Prostate gland (tissue), 2 donors: ENCODE results near the gene TMEM150C. TPM values are rescaled to one million over a fixed set of nuclear protein-coding genes. Genes with fewer than 3 reads are reported as not detected.

Experiments
- DNase-seq: peaks from one replicate; pipeline ENCODE4 v3.0.0-alpha.2; 2019; ENCODE audit warnings: low spot score
- H3K27ac ChIP-seq, 2 donors: fragments of 200-600 bp; sonication (generic); 2 replicates each; pipeline ENCODE4 v1.5.1; 2017 to 2019
- H3K27me3 ChIP-seq: fragments of 200-600 bp; sonication (generic); replicated peaks from 2 replicates; pipeline ENCODE4 v1.5.1; 2019; ENCODE audit not compliant: insufficient read depth
- H3K36me3 ChIP-seq, 2 donors: fragments of 200-600 bp; sonication (generic); 1 replicate in 1 of 2; 2 replicates in 1 of 2; pipeline versions ENCODE4 v1.5.1 to v1.8.1; 2017 to 2019
- H3K4me1 ChIP-seq: fragments of 200-600 bp; sonication (generic); replicated peaks from 2 replicates; pipeline ENCODE4 v1.5.1; 2019
- H3K4me3 ChIP-seq, 2 donors: fragments of 200-600 bp; sonication (generic); 2 replicates each; pipeline ENCODE4 v1.5.1; 2017 to 2019
- H3K9me3 ChIP-seq: fragments of 200-600 bp; sonication (generic); 2 replicates; pipeline ENCODE4 v1.5.1; 2017
- CTCF ChIP-seq, 4 experiments: fragments of 200-600 bp in 2 of 4; fragments of 450-650 bp in 2 of 4; sonication (generic) in 2 of 4; IDR thresholded peaks; 1 replicate in 3 of 4; 2 replicates in 1 of 4; pipeline ENCODE4 v1.5.1; 2016 to 2019; ENCODE audit warnings: antibody characterized with exemption in 4 of 4, mild to moderate bottlenecking in 2 of 4, moderate library complexity in 2 of 4
- POLR2A ChIP-seq: fragments of 450-650 bp; IDR thresholded peaks from one replicate; pipeline ENCODE4 v1.6.1; 2016; ENCODE audit warnings: antibody characterized with exemption, mild to moderate bottlenecking
- POLR2AphosphoS5 ChIP-seq: sonication (generic); formaldehyde crosslinking; IDR thresholded peaks from one replicate; pipeline ENCODE4 v1.6.1; 2017; ENCODE audit warnings: antibody characterized with exemption
- WGBS: methylation state at CpG from one replicate; pipeline ENCODE4 v1.1.5; 2018; 5-methylcytosine and 5-hydroxymethylcytosine counted together
- intact Hi-C: fragments of 100-400 bp; cut with DNase I; formaldehyde crosslinking; loops from one replicate; pipeline ENCODE4 v1.14.2; 2022
- total RNA-seq, 2 donors: library from RNA; depleted of rRNA; stranded (reverse); fragments of >200 nt; gene quantifications; one replicate each; pipeline ENCODE4 v1.1.0, GENCODE V29; 2016

The TMEM150C gene
- total RNA-seq = 10 to 100 TPM; 24.9 to 30.0 TPM

DNA sequence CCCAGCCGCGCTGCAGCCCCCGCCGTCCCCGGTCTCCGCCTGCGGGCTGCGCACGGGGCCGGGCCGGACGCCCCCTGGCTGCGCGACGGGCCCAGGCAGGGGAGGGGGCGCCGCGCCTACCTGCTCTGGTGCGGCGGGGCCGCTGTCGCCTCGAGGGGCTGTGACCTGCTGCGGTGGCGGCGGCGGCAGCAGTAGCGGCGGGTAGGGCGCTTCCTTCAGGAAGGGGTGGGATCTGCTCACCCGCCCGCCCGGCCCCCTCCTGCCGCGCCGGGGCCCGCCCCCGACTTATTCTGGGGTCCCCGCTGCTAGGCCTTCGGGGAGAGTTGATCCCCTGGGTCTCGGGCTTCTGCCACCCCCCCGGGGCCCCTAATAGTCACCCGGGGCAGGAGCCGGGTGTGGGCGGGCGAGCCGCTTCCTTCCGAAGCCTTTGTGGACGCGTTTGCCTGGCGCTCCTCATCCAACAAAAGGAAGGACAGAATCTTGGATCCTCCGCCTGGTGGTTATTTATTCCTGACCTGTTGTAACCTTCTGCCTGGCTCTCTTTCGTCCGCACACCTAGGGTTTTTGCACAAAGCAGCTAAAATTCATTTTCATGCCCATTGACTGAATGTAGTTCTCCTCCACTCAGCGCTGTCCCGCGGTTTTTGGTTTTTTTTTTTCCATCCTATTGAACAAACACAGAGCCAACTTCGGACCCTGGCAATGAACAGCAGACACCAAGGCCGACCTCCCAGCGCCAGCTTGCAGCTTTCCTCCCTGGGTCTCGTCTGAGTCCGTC lies at the start of gene TMEM150C:
TSS of gene TMEM150C (minus strand) at position 203 of the 778 bp plus-strand sequence. CDS start 57,331 bp downstream, outside the sequence.
- TF ChIP-seq CTCF (IDR thresholded peaks at IDR 0.05) (peak in 2 of 4 experiments; percentile 33 to 39), POLR2AphosphoS5 (no peak)
- no peaks in the 10 kb centered on the region for H3K36me3 ChIP-seq
- H3K4me1 ChIP-seq = no peaks in the 10 kb centered on the region
- peak; percentile 9 for DNase-seq
- H3K4me3 ChIP-seq = peak within 1 kb of the TSS; percentile 71 to 80
- H3K27me3 ChIP-seq = no peaks in the 10 kb centered on the region
- no peaks in the 10 kb centered on the region for H3K9me3 ChIP-seq
- intact Hi-C loops = no loop called here
- peak within 1 kb of the TSS; percentile 55 to 73 for H3K27ac ChIP-seq
- WGBS = 15% methylated on average over 21 of the region's 62 CpGs

GRCh38 chr4:82611527-82611926 lies 49.7 kb upstream of the TMEM150C start:
- Histone ChIP-seq H3K4me3 (no peak overlapping the region), H3K9me3 (no peaks in the 10 kb centered on the region), H3K27ac (no peak overlapping the region), H3K36me3 (no peaks in the 10 kb centered on the region), H3K27me3 (no peaks in the 10 kb centered on the region), H3K4me1 (no peaks in the 10 kb centered on the region)
- TF ChIP-seq POLR2A = no peak
- no peak for TF ChIP-seq POLR2AphosphoS5
- TF ChIP-seq CTCF (IDR thresholded peaks at IDR 0.05) = no peak
- no peak for DNase-seq
- WGBS = 84% methylated on average over 4 of the region's 4 CpGs
- intact Hi-C loops = no loop called here

- no peak overlapping the region for H3K27ac ChIP-seq
- no peak for TF ChIP-seq POLR2AphosphoS5
- no peak overlapping the region for H3K4me3 ChIP-seq
- H3K36me3 ChIP-seq = no peaks in the 10 kb centered on the region
- WGBS = 89% methylated on average over 2 of the region's 2 CpGs
- no peaks in the 10 kb centered on the region for H3K4me1 ChIP-seq
- intact Hi-C loops = no loop called here
- H3K27me3 ChIP-seq = no peaks in the 10 kb centered on the region
- no peaks in the 10 kb centered on the region for H3K9me3 ChIP-seq
- DNase-seq = no peak
These were observed 48.3 kb upstream of the TMEM150C start for GRCh38 chr4:82610041-82610440.

DNA sequence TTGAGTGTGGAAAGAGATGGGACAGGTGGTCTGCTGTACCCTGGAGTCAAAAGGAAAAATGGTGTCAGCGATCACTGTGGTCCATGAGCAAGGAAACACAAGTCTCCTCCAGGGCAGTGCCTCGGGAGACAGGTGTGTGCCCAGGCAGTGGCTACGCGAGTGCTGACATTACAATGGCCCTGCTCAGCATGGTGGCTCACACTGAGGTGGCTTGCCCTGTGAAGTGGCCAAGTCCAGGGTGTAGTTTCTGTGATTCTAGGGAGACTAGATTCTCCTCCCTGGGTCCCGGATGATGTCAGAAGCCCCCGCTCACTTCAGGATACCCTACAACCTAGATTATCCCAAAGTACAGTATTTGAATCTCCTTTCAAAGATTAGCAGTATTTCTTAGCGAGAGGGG lies 44.8 kb upstream of the TMEM150C start:
- Histone ChIP-seq H3K36me3 (no peaks in the 10 kb centered on the region), H3K4me1 (no peaks in the 10 kb centered on the region), H3K4me3 (no peak overlapping the region), H3K27me3 (no peaks in the 10 kb centered on the region), H3K27ac (no peak overlapping the region), H3K9me3 (no peaks in the 10 kb centered on the region)
- no peak for DNase-seq
- intact Hi-C loops = no loop called here
- 93% methylated on average over 7 of the region's 7 CpGs for WGBS
- no peak for TF ChIP-seq POLR2AphosphoS5
- TF ChIP-seq POLR2A = no peak
- TF ChIP-seq CTCF (IDR thresholded peaks at IDR 0.05) = no peak

GRCh38 chr4:82604522-82604921 lies 42.7 kb upstream of the TMEM150C start:
- no peaks in the 10 kb centered on the region for H3K4me1 ChIP-seq
- H3K27me3 ChIP-seq = no peaks in the 10 kb centered on the region
- H3K9me3 ChIP-seq = no peaks in the 10 kb centered on the region
- no peak overlapping the region for H3K27ac ChIP-seq
- intact Hi-C loops = no loop called here
- no peak overlapping the region for H3K4me3 ChIP-seq
- H3K36me3 ChIP-seq = no peaks in the 10 kb centered on the region
- WGBS = 100% methylated on average over 1 of the region's 1 CpG
- no peak for DNase-seq
- no peak for TF ChIP-seq CTCF (IDR thresholded peaks at IDR 0.05)
- TF ChIP-seq POLR2AphosphoS5 = no peak
- no peak for TF ChIP-seq POLR2A
